Measurements from ENCODE around the gene CEP57.
A peak's percentile ranks its signal among the peaks of the same experiment; 100 is the strongest.
"Not testable (repeated sequence)": the region's sequence is repeated elsewhere in the genome, so short reads cannot be mapped to it uniquely, and the experiment has no call there.

Gene CEP57

DNA sequence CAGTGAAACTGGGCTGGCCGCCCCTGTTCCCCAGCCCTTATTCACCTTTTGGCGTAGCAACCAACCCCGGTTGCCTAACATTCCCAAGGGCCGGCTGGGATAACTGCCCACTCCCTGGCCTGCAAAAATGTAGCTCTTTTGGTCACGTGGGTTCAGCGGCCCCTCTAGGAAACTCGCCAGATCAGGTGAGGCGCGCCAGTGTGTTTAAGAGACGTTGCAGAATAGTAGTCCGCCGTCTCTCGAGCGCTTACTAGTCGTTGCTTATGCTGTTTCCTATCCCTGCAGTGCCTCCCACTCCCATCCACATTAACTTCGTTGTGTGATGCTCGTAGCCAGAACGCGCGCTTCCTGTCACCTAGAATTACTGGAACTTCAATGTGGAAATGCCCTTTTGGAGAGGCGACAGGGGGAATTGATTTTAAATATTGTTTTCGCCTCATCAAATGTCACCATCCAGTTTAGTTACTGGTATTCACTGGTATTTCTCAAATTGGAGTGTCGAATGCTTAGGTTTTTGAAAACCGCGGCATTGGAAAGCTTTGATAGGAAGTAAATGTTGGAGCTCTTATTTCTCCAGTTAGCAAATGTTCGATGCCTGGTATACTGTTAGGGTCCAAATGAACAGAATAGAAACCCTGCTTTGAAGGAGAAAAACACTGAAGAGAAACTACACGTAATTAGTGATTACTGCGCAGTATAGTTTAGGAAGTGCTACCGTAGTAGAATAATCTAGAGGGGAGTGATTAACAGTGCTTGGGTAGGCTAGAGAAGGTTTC, 823 bp downstream of the CEP57 start:
- H3K9me3 Mint-ChIP-seq, result no peaks in the 10 kb centered on the region
- H3K36me3 Mint-ChIP-seq (ENCODE audit: low read depth), result peaks cover 43% of the 10 kb centered on the region
- H3K27me3 Mint-ChIP-seq (ENCODE audit: low read depth), result no peaks in the 10 kb centered on the region
- peak overlapping the region; percentile 96 for H3K4me3 Mint-ChIP-seq
- H3K4me1 Mint-ChIP-seq (ENCODE audit: low read depth), result peaks cover 46% of the 10 kb centered on the region
- DNase-seq (ENCODE audit: low spot score), result peak; percentile 63
- H3K27ac Mint-ChIP-seq, result peak overlapping the region; percentile 100

GRCh38 chr11:95791709-95792033, 1.4 kb downstream of the CEP57 start:
- Mint-ChIP-seq H3K36me3 (ENCODE audit: low read depth) (peaks cover 39% of the 10 kb centered on the region), H3K27me3 (ENCODE audit: low read depth) (no peaks in the 10 kb centered on the region)

DNA sequence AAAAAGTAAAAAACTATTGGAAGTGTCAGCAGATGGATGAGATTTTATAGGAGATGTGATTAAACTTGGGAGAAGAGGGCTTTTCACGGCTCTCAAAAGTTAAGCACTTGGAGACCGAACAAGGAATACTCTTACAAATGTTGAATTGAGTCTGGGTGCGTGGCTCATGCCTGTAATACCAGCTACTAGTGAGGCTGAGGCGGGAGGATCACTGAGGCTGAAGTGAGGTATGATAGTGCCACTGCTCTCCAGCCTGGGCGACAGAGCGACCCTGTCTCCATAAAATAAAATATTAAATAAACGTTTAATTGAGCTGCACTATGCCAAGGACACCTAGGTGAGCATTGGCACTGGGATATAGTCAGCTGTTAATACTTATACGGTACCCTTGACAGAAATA, 1.9 kb downstream of the CEP57 start:
- DNase-seq (ENCODE audit: low spot score), result no peak
- no peaks in the 10 kb centered on the region for H3K9me3 Mint-ChIP-seq
- H3K4me3 Mint-ChIP-seq, result peak overlapping the region; percentile 96
- H3K4me1 Mint-ChIP-seq (ENCODE audit: low read depth), result peaks cover 40% of the 10 kb centered on the region
- no peaks in the 10 kb centered on the region for H3K27me3 Mint-ChIP-seq (ENCODE audit: low read depth)
- H3K27ac Mint-ChIP-seq, result peak overlapping the region; percentile 100
- H3K36me3 Mint-ChIP-seq (ENCODE audit: low read depth), result peaks cover 35% of the 10 kb centered on the region

More at GRCh38 chr11:95791709-95792033, 1.4 kb downstream of the CEP57 start:
- peak overlapping the region; percentile 96 for H3K4me3 Mint-ChIP-seq
- DNase-seq (ENCODE audit: low spot score), result no peak
- peak overlapping the region; percentile 100 for H3K27ac Mint-ChIP-seq
- H3K9me3 Mint-ChIP-seq, result no peaks in the 10 kb centered on the region
- peaks cover 43% of the 10 kb centered on the region for H3K4me1 Mint-ChIP-seq (ENCODE audit: low read depth)

- Mint-ChIP-seq H3K27me3 (ENCODE audit: low read depth) (no peaks in the 10 kb centered on the region), H3K27ac (no peak overlapping the region), H3K9me3 (no peaks in the 10 kb centered on the region), H3K4me3 (peak overlapping the region; percentile 34), H3K4me1 (ENCODE audit: low read depth) (peaks cover 40% of the 10 kb centered on the region), H3K36me3 (ENCODE audit: low read depth) (peaks cover 34% of the 10 kb centered on the region)
- DNase-seq (ENCODE audit: low spot score), result no peak
Measured at GRCh38 chr11:95792700-95793099, 2.4 kb downstream of the CEP57 start.

DNA sequence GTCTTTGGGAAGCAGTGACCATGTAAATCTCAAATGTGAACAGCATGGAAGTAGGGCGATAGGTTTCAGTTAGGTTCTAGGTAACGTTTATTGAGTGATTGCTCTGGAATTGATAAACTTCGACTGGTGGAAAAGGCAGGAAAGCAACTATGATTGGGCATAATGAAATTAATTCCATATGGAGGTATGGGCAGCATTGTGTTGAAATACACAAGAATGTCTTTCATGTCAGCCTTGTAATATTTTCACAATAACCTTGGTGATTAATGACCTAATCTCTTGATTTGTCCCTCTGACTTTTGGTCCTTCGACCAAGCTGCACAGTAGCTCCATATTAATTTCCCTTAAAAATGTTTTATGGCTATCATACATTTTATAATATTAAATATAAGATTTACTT, 2.8 kb downstream of the CEP57 start:
- H3K4me3 Mint-ChIP-seq, result peak overlapping the region; percentile 34
- H3K27ac Mint-ChIP-seq, result no peak overlapping the region
- DNase-seq (ENCODE audit: low spot score), result no peak
- H3K9me3 Mint-ChIP-seq, result no peaks in the 10 kb centered on the region
- peaks cover 31% of the 10 kb centered on the region for H3K36me3 Mint-ChIP-seq (ENCODE audit: low read depth)
- H3K4me1 Mint-ChIP-seq (ENCODE audit: low read depth), result peaks cover 37% of the 10 kb centered on the region
- no peaks in the 10 kb centered on the region for H3K27me3 Mint-ChIP-seq (ENCODE audit: low read depth)

DNA sequence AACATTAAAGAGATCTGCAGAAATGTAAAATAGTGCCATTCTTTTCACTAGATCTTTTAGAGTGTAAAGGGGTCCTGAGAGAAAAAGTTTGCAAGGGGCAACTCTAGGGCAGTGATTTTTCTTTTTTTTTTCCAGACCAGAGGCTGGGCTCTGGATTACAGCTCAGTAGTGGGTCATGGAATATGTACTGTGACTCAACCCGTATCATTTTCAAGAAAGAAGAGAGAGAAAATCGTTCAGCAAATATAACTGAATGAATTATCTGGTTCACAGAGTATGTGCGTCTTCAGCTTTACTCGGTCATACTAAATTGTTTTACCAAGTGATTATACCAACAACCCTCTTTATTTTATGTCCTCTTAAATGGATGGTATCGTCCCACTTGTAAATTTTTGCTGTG, 3.8 kb downstream of the CEP57 start:
- H3K36me3 Mint-ChIP-seq (ENCODE audit: low read depth), result peaks cover 28% of the 10 kb centered on the region
- no peak overlapping the region for H3K4me3 Mint-ChIP-seq
- H3K27ac Mint-ChIP-seq, result no peak overlapping the region
- H3K4me1 Mint-ChIP-seq (ENCODE audit: low read depth), result peaks cover 35% of the 10 kb centered on the region
- H3K9me3 Mint-ChIP-seq, result no peaks in the 10 kb centered on the region
- no peaks in the 10 kb centered on the region for H3K27me3 Mint-ChIP-seq (ENCODE audit: low read depth)
- no peak for DNase-seq (ENCODE audit: low spot score)

GRCh38 chr11:95795627-95796295, 5.5 kb downstream of the CEP57 start:
- DNase-seq (ENCODE audit: low spot score), result no peak
- H3K9me3 Mint-ChIP-seq, result no peaks in the 10 kb centered on the region
- no peak overlapping the region for H3K27ac Mint-ChIP-seq
- H3K4me1 Mint-ChIP-seq (ENCODE audit: low read depth), result peaks cover 35% of the 10 kb centered on the region
- no peaks in the 10 kb centered on the region for H3K27me3 Mint-ChIP-seq (ENCODE audit: low read depth)
- H3K36me3 Mint-ChIP-seq (ENCODE audit: low read depth), result peaks cover 40% of the 10 kb centered on the region
- H3K4me3 Mint-ChIP-seq, result no peak overlapping the region

GRCh38 chr11:95796501-95796900, 6.2 kb downstream of the CEP57 start:
- H3K27ac Mint-ChIP-seq, result no peak overlapping the region
- H3K4me1 Mint-ChIP-seq (ENCODE audit: low read depth), result peaks cover 34% of the 10 kb centered on the region
- peaks cover 41% of the 10 kb centered on the region for H3K36me3 Mint-ChIP-seq (ENCODE audit: low read depth)
- H3K9me3 Mint-ChIP-seq, result no peaks in the 10 kb centered on the region
- H3K27me3 Mint-ChIP-seq (ENCODE audit: low read depth), result no peaks in the 10 kb centered on the region
- no peak overlapping the region for H3K4me3 Mint-ChIP-seq
- no peak for DNase-seq (ENCODE audit: low spot score)

GRCh38 chr11:95799546-95799945, 9.2 kb downstream of the CEP57 start:
- Mint-ChIP-seq H3K4me3 (no peak overlapping the region), H3K27ac (no peak overlapping the region), H3K27me3 (ENCODE audit: low read depth) (no peaks in the 10 kb centered on the region), H3K4me1 (ENCODE audit: low read depth) (peaks cover 9% of the 10 kb centered on the region), H3K36me3 (ENCODE audit: low read depth) (peaks cover 40% of the 10 kb centered on the region), H3K9me3 (no peaks in the 10 kb centered on the region)
- no peak for DNase-seq (ENCODE audit: low spot score)

DNA sequence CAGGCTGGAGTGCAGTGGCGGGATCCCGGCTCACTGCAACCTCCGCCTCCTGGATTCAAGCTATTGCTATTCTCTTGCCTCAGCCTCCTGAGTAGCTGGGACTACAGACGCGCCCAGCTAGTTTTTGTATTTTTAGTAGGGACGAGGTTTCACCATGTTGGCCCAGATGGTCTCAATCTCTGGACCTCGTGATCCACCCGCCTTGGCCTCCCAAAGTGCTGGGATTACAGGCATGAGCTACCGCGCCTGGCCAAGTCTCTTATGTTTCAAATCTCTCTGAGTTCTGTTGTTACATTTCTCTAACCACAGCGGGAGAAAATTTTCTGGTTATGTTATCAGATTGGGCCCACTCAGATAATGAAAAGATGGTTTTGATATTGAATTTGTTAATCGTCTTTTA, 10.1 kb downstream of the CEP57 start:
- Mint-ChIP-seq H3K9me3 (no peaks in the 10 kb centered on the region), H3K4me1 (ENCODE audit: low read depth) (peaks cover 5% of the 10 kb centered on the region), H3K36me3 (ENCODE audit: low read depth) (peaks cover 37% of the 10 kb centered on the region), H3K27me3 (ENCODE audit: low read depth) (no peaks in the 10 kb centered on the region), H3K27ac (no peak overlapping the region), H3K4me3 (no peak overlapping the region)
- DNase-seq (ENCODE audit: low spot score), result no peak

DNA sequence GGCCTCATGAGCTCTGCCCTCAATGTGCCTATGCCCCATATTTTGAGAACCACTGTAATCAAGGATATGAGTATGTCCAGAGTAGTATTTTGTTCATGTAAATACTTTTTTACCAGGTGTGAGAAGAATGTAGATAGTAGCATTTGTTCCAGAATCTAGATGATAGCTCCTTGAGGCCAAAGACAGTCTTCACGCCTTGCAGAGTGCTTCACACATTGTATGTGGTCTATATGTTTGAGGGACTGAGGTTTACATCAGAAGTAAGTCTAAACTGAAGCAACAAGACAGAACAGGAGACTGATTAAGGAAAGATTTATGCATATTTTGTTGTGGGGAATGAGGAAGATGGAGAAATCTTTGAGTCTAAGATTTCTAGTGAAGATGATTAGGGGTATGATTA, 12.5 kb downstream of the CEP57 start:
- Mint-ChIP-seq H3K4me1 (ENCODE audit: low read depth) (peaks cover 6% of the 10 kb centered on the region), H3K36me3 (ENCODE audit: low read depth) (peaks cover 58% of the 10 kb centered on the region)

DNA sequence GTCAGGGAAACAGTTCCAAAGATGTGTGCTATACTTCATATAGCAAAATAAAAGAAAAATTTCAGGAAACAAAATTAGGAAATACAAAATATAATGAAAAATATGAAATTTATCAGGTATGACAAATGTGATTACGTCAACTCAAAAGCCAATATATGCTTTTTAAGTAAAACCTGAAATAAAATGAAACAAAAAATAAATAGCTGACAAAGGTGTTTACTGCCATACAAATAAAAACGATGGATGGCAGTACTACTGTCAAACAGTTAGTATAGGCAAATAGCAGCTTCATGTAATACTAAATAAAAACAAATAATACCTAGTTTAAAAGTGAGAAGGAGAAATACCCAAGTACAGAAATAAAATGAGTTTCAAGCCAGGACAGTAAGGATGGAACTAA, 13.7 kb downstream of the CEP57 start:
- Mint-ChIP-seq H3K4me3 (no peak overlapping the region), H3K36me3 (ENCODE audit: low read depth) (peaks cover 65% of the 10 kb centered on the region), H3K27me3 (ENCODE audit: low read depth) (no peaks in the 10 kb centered on the region), H3K27ac (no peak overlapping the region), H3K9me3 (peaks cover 7% of the 10 kb centered on the region), H3K4me1 (ENCODE audit: low read depth) (peaks cover 4% of the 10 kb centered on the region)
- no peak for DNase-seq (ENCODE audit: low spot score)

More for the DNA sequence above, 12.5 kb downstream of the CEP57 start:
- DNase-seq (ENCODE audit: low spot score), result no peak
- Mint-ChIP-seq H3K27ac (no peak overlapping the region), H3K27me3 (ENCODE audit: low read depth) (no peaks in the 10 kb centered on the region), H3K9me3 (peaks cover 7% of the 10 kb centered on the region), H3K4me3 (no peak overlapping the region)

DNA sequence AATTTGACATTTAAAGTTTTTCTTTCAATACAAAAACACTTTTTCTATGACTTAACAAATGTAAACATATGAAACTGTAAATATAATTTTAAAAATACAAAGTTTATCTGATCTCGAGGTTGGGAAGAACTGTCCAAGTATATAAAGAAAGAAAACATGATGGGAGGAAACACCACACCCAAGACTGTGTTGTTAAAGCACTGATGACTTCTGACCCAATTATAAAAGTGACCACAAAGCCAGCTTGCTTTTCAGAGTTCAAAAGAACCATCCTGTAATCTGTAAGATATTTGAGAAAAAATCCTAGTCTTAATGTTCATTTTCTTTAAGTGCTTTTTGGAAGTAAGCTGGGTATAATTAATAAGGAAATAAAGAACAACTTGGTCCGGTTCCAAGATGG, 15.6 kb downstream of the CEP57 start:
- Mint-ChIP-seq H3K27me3 (ENCODE audit: low read depth) (no peaks in the 10 kb centered on the region), H3K36me3 (ENCODE audit: low read depth) (peaks cover 60% of the 10 kb centered on the region), H3K4me1 (ENCODE audit: low read depth) (peaks cover 4% of the 10 kb centered on the region), H3K9me3 (peaks cover 13% of the 10 kb centered on the region), H3K4me3 (peak overlapping the region; percentile 19), H3K27ac (no peak overlapping the region)
- no peak for DNase-seq (ENCODE audit: low spot score)

DNA sequence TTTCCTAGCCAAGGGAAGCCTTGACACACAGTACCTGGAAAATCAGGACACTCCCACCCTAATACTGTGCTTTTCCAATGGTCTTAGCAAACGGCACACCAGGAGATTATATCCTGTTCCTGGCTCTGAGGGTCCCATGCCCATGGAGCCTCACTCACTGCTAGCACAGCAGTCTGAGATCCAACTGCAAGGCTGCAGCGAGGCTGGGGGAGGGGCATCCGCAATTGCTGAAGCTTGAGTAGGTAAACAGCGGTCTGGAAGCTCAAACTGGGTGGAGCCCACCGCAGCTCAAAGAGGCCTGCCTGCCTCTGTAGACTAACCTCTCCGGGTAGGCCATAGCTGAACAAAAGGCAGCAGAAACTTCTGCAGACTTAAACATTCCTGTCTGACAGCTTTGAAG, 16.2 kb downstream of the CEP57 start:
- not testable (repeated sequence) for H3K27me3 Mint-ChIP-seq (ENCODE audit: low read depth); DNase-seq (ENCODE audit: low spot score); H3K4me1 Mint-ChIP-seq (ENCODE audit: low read depth); H3K4me3 Mint-ChIP-seq; H3K27ac Mint-ChIP-seq
- peaks cover 13% of the 10 kb centered on the region for H3K9me3 Mint-ChIP-seq
- peaks cover 59% of the 10 kb centered on the region for H3K36me3 Mint-ChIP-seq (ENCODE audit: low read depth)

All from T-helper 2 cell treated with Interferon-gamma antibody and Interleukin-4, amounts not matched to agents 5 μg/mL and 100 μg/mL, for 36 hours (primary cell).